GM12878 (cell line): ENCODE data around the gene RTF1. TPM values are rescaled to one million over a fixed set of nuclear protein-coding genes. Genes with fewer than 3 reads are reported as not detected.

ENCODE experiments used
- ATAC-seq: fragments of 200-7000 bp; cut with Tn5 transposase; 3 replicates; pipeline ENCODE4 v1.9.1; 2020; ENCODE audit warnings: mild to moderate bottlenecking, moderate library complexity
- BruUV-seq: library from RNA; stranded (reverse); fragments of 400-500 nt; replicated peaks from 2 replicates; lab custom pipeline; 2021; lab: Mats Ljungman, UMichigan
- CTCF ChIA-PET: fragments of 300-600 bp; sonication (Branson Sonifier 250); formaldehyde crosslinking; extraction: SDS; loops from one replicate; lab custom pipeline; 2021; ENCODE audit warnings: inconsistent platforms; lab: Yijun Ruan, JAX
- POLR2A ChIA-PET: fragments of 350-600 bp; formaldehyde crosslinking; extraction: SDS; loops from one replicate; lab custom pipeline; 2021; ENCODE audit warnings: inconsistent platforms; lab: Charles Lee
- RAD21 ChIA-PET: fragments of 300-600 bp; sonication (Branson Sonifier 250); formaldehyde crosslinking; loops from one replicate; lab custom pipeline; 2023; ENCODE audit warnings: antibody characterized with exemption; ENCODE audit not compliant: unreplicated experiment; lab: Charles Lee
- SMC1A ChIA-PET: fragments of 300-600 bp; sonication (Branson Sonifier 250); formaldehyde crosslinking; loops from one replicate; lab custom pipeline; 2023; ENCODE audit not compliant: unreplicated experiment, uncharacterized antibody; lab: Charles Lee
- DNase-seq: peaks from one replicate; pipeline ENCODE4 v3.0.0-alpha.2; 2011; ENCODE audit warnings: low read depth, low spot score
- FAIRE-seq: peaks from 3 replicates; lab custom pipeline; 2011; peaks lifted over from hg19 to GRCh38; lab: Jason Lieb, UNC
- H2AFZ ChIP-seq: 2 replicates; pipeline ENCODE4 v1.6.0; 2011; ENCODE audit warnings: low read depth, low read length, control low read depth; ENCODE audit not compliant: control insufficient read depth
- H3K27ac ChIP-seq: 2 replicates; pipeline ENCODE4 v1.5.1; 2011; ENCODE audit warnings: control low read depth; ENCODE audit not compliant: control insufficient read depth, insufficient read depth
- H3K27me3 ChIP-seq, 2 experiments: replicated peaks in 1 of 2; 2 replicates each; pipeline versions ENCODE4 v1.6.0 to v1.6.1; 2011; ENCODE audit warnings: low read length in 1 of 2; ENCODE audit not compliant: control insufficient read depth in 2 of 2, insufficient read depth in 2 of 2
- H3K36me3 ChIP-seq, 2 experiments: 2 replicates each; pipeline ENCODE4 v1.5.1; 2011; ENCODE audit warnings: low read length in 1 of 2; ENCODE audit not compliant: control insufficient read depth in 2 of 2, insufficient read depth in 2 of 2
- H3K4me1 ChIP-seq: 2 replicates; pipeline ENCODE4 v1.6.1; 2011; ENCODE audit warnings: mild to moderate bottlenecking, low read length, moderate library complexity, mixed read lengths; ENCODE audit not compliant: control insufficient read depth, insufficient read depth
- H3K4me2 ChIP-seq: 2 replicates; pipeline ENCODE4 v1.6.0; 2011; ENCODE audit warnings: control low read depth; ENCODE audit not compliant: control insufficient read depth, insufficient read depth
- H3K4me3 ChIP-seq: fragments of 200-600 bp; sonication (generic); 2 replicates; pipeline ENCODE4 v1.5.1; 2016
- H3K79me2 ChIP-seq: 2 replicates; pipeline ENCODE4 v1.6.0; 2011; ENCODE audit warnings: low read length; ENCODE audit not compliant: control insufficient read depth, insufficient read depth
- H3K9ac ChIP-seq: 2 replicates; pipeline ENCODE4 v1.8.0; 2011; ENCODE audit warnings: low read length, control low read depth, mixed read lengths; ENCODE audit not compliant: control insufficient read depth, insufficient read depth
- H3K9me3 ChIP-seq: replicated peaks from 3 replicates; pipeline ENCODE4 v1.5.1; 2011; ENCODE audit warnings: mild to moderate bottlenecking, low read length; ENCODE audit not compliant: control insufficient read depth, insufficient read depth
- H4K20me1 ChIP-seq: 2 replicates; pipeline ENCODE4 v1.6.0; 2011; ENCODE audit not compliant: control insufficient read depth, insufficient read depth
- ASH2L ChIP-seq: fragments of 300-600, 200-600 bp; sonication (generic); IDR thresholded peaks from 2 replicates; pipeline ENCODE4 v1.6.1; 2017; ENCODE audit warnings: low read depth, mild to moderate bottlenecking, borderline replicate concordance
- EZH2 ChIP-seq: IDR thresholded peaks from 2 replicates; pipeline ENCODE4 v1.6.1; 2012; ENCODE audit warnings: low read depth, mild to moderate bottlenecking, control low read depth, inconsistent platforms, low read length, borderline replicate concordance; ENCODE audit not compliant: control insufficient read depth
- FOXM1 ChIP-seq: IDR thresholded peaks from 2 replicates; pipeline ENCODE4 v1.6.1; 2012; ENCODE audit warnings: low read depth, mild to moderate bottlenecking, inconsistent platforms, low read length, moderate library complexity
- HCFC1 ChIP-seq: fragments of 150-350 bp; IDR thresholded peaks from 2 replicates; pipeline ENCODE4 v1.6.1; 2014; ENCODE audit warnings: low read length
- HDAC6 ChIP-seq: fragments of 200-600 bp; sonication (generic); IDR thresholded peaks from one replicate; pipeline ENCODE4 v1.8.0; 2017; ENCODE audit warnings: antibody characterized with exemption; ENCODE audit not compliant: unreplicated experiment
- HDGF ChIP-seq: fragments of 450-650 bp; IDR thresholded peaks from 2 replicates; pipeline ENCODE4 v1.6.1; 2016; ENCODE audit warnings: antibody characterized with exemption
- JUNB ChIP-seq: IDR thresholded peaks from 2 replicates; pipeline ENCODE4 v1.6.1; 2016; ENCODE audit warnings: antibody characterized with exemption, mild to moderate bottlenecking
- KAT2A ChIP-seq: conservative IDR thresholded peaks from 2 replicates; pipeline ENCODE4 v1.6.1; 2011; ENCODE audit warnings: low read depth, low read length; ENCODE audit not compliant: control insufficient read depth
- LARP7 ChIP-seq: fragments of 450-650 bp; IDR thresholded peaks from 2 replicates; pipeline ENCODE4 v1.6.1; 2017; ENCODE audit warnings: mild to moderate bottlenecking
- MEF2A ChIP-seq: IDR thresholded peaks from 2 replicates; pipeline ENCODE4 v1.6.1; 2011; ENCODE audit warnings: low read depth, mild to moderate bottlenecking, low read length, moderate library complexity; ENCODE audit not compliant: insufficient read depth
- MYB ChIP-seq: fragments of 150-350 bp; IDR thresholded peaks from 2 replicates; pipeline ENCODE4 v1.6.1; 2014; ENCODE audit warnings: mild to moderate bottlenecking, low read depth, low read length, borderline replicate concordance
- NBN ChIP-seq: fragments of 450-650 bp; IDR thresholded peaks from 2 replicates; pipeline ENCODE4 v1.6.1; 2016
- PML ChIP-seq: IDR thresholded peaks from 2 replicates; pipeline ENCODE4 v1.6.1; 2012; ENCODE audit warnings: low read length, inconsistent platforms
- POLR2A ChIP-seq: IDR thresholded peaks from 2 replicates; pipeline ENCODE4 v1.6.1; 2011; ENCODE audit warnings: low read depth, mild to moderate bottlenecking, low read length
- POLR2AphosphoS2 ChIP-seq: IDR thresholded peaks from 2 replicates; pipeline ENCODE4 v1.6.1; 2011; ENCODE audit warnings: low read depth, mild to moderate bottlenecking, low read length, improper control_type of control experiment, moderate library complexity
- RB1 ChIP-seq: fragments of 450-650 bp; formaldehyde crosslinking; IDR thresholded peaks from 2 replicates; pipeline ENCODE4 v1.6.1; 2017; ENCODE audit warnings: mild to moderate bottlenecking, borderline replicate concordance
- SMAD5 ChIP-seq: IDR thresholded peaks from 2 replicates; pipeline ENCODE4 v1.6.1; 2016; ENCODE audit warnings: antibody characterized with exemption, low read depth
- STAT1 ChIP-seq: fragments of 450-650 bp; conservative IDR thresholded peaks from 2 replicates; pipeline ENCODE4 v1.6.1; 2014; ENCODE audit warnings: antibody characterized with exemption, mild to moderate bottlenecking
- TCF3 ChIP-seq: IDR thresholded peaks from 2 replicates; pipeline ENCODE4 v1.6.1; 2012; ENCODE audit warnings: low read depth, mild to moderate bottlenecking, low read length, borderline replicate concordance; ENCODE audit not compliant: insufficient read depth
- ZNF622 ChIP-seq: fragments of 450-650 bp; IDR thresholded peaks from 2 replicates; pipeline ENCODE4 v1.6.1; 2017; ENCODE audit warnings: mild to moderate bottlenecking, inconsistent platforms
- WGBS: methylation state at CpG from one replicate; pipeline ENCODE4 v1.1.6; 2016; ENCODE audit warnings: low lambda C conversion rate; ENCODE audit not compliant: insufficient replicate concordance, insufficient coverage; ENCODE audit errors: missing lambda C conversion rate; 5-methylcytosine and 5-hydroxymethylcytosine counted together
- in situ Hi-C: fragments of 300-500 bp; cut with MboI; formaldehyde crosslinking; loops from 9 replicates; pipeline ENCODE4 v1.14.3; 2018; ENCODE audit warnings: mixed read lengths
- intact Hi-C: fragments of 100-400 bp; cut with micrococcal nuclease; formaldehyde crosslinking; loops from one replicate; pipeline ENCODE4 v1.14.2; 2022; ENCODE audit not compliant: unreplicated experiment
- polyA plus RNA-seq, 11 experiments: library from polyadenylated mRNA; depleted of rRNA in 4 of 11; unstranded in 6 of 11; stranded (reverse) in 5 of 11; fragments of >200 nt; fragmentation: Nextera tagmentation in 4 of 11; fragmentation: Illumina TruSeq in 1 of 11; extraction: Ambion mirVana in 4 of 11; extraction: Trizol in 1 of 11; gene quantifications; 1 replicate in 1 of 11; 2 replicates in 10 of 11; pipeline versions ENCODE4 v1.2.1 to v1.2.3, GENCODE V29; 2011 to 2016; ENCODE audit warnings: inconsistent platforms in 2 of 11, missing spikeins in 2 of 11, low read depth in 1 of 11
- total RNA-seq, 4 experiments: library from RNA; depleted of rRNA in 3 of 4; stranded (reverse); fragments of >200 nt in 3 of 4; fragmentation: Illumina TruSeq in 1 of 4; extraction: Trizol in 1 of 4; gene quantifications; 2 replicates each; pipeline versions ENCODE4 v1.2.1 to v1.2.3, GENCODE V29; 2013 to 2021

Gene RTF1
- total and polyA plus RNA-seq, 10 of the 15 experiments (the other 5 are each of a cell fraction or from before 2014, with no cell fraction given) = 7.2 to 67.9 (median 32.3) TPM

DNA sequence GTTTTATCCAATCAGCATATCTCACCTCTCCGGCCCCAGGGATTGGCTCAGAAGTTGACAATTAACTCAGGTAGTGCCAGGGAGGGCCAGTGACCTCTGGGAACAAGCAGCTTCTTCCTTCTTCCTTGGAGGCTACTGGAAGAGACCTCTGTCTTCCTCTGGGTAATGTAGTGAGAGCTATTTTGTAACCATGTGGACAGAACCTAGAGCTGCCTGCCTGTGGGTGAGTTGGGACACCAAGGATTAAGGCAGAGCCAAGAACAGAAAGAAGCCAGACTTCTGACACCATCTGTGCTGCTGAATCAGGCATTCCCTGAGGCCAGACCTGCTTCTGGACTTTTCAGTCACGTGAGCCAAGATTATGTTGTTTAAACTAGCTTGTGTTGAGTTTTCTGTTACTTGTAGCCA, 8.7 kb upstream of the RTF1 start:
- peaks cover 2% of the 10 kb centered on the region; the same call in 1 of the 2 replicates for H3K79me2 ChIP-seq
- no peak overlapping the region for H3K9ac ChIP-seq
- no peak for TF ChIP-seq RB1
- TF ChIP-seq MYB = no peak
- TF ChIP-seq JUNB = no peak
- no peak for TF ChIP-seq ZNF622
- no peak for TF ChIP-seq EZH2
- TF ChIP-seq SMAD5 = no peak
- TF ChIP-seq ASH2L = no peak
- no peak for TF ChIP-seq POLR2AphosphoS2
- no peak for TF ChIP-seq FOXM1
- TF ChIP-seq MEF2A = no peak
- no peak for TF ChIP-seq PML
- TF ChIP-seq HCFC1 = no peak
- TF ChIP-seq POLR2A = no peak
- no peak for TF ChIP-seq HDGF
- no peak for TF ChIP-seq STAT1
- TF ChIP-seq KAT2A = no peak
- no peak for TF ChIP-seq HDAC6
- no peak for TF ChIP-seq LARP7
- no peak for TF ChIP-seq NBN
- TF ChIP-seq TCF3 = no peak
- FAIRE-seq = no peak
- ChIA-PET POLR2A (interaction anchor here (0.6 kb wide), 1 partner anchor 20 kb away, joined by 5 read pairs; no protein-coding TSS in a partner anchor), CTCF (no interaction called here), SMC1A (no interaction called here), RAD21 (no interaction called here)
- BruUV-seq = no TSS peak
- DNase-seq = no peak
- H3K27me3 ChIP-seq = no peaks in the 10 kb centered on the region
- peaks cover 3% of the 10 kb centered on the region for H3K4me1 ChIP-seq
- H3K27ac ChIP-seq = no peak overlapping the region
- no peaks in the 10 kb centered on the region for H3K36me3 ChIP-seq
- H4K20me1 ChIP-seq = no peaks in the 10 kb centered on the region
- H3K4me3 ChIP-seq = no peak overlapping the region
- in situ Hi-C loops = no loop called here
- intact Hi-C loops = no loop called here
- no peaks in the 10 kb centered on the region for H3K9me3 ChIP-seq
- ATAC-seq = no peak
- no peak overlapping the region for H2AFZ ChIP-seq
- 67% methylated on average over 2 of the region's 2 CpGs for WGBS
- no peak overlapping the region for H3K4me2 ChIP-seq
